Hypothalamus (tissue), 51 donors: ENCODE results near the gene RPGRIP1L.
A peak's percentile ranks its signal among the peaks of the same experiment; 100 is the strongest.

Experiments used
- DNase-seq, 51 donors: peaks; one replicate each; lab custom pipeline; 2025; lab: John Stamatoyannopoulos, UW

RPGRIP1L gene

DNA sequence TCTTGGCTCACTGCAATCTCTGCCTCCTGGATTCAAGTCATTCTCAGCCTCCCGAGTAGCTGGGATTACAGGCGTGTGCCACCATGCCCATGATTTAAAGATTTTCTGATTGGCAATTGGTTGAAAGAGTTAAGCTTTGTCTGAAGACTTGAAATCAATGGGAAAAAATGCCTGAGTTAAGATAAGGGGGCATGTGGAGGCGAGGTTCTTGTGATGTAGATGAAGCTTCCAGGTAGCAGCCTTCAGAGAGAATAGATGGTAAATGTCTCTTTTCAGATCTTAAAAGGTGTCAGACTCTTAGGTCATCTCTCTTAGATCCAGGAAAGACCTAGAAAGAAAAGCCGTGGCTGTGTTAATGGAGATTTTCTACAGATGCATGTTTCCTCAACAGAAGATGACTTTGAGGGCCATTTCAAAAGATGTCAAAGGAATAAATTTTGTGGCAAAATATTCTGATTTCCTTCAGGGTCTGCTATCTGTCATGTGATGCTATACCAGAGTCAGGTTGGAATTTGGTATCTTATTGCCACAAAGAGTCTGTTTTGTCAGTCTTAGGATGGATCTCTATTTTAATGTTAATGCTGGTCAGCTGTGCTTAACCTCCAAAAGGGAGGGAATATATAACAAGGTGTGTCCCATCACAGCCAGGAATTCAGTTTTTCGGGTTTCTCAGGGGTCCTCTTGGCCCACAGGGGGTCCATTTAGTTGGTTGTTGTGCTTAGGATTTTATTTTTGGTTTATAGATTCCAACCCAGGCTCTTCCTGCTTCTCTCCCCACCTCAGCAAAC lies 142.4 kb downstream of the RPGRIP1L start:
- no peak for DNase-seq

DNA sequence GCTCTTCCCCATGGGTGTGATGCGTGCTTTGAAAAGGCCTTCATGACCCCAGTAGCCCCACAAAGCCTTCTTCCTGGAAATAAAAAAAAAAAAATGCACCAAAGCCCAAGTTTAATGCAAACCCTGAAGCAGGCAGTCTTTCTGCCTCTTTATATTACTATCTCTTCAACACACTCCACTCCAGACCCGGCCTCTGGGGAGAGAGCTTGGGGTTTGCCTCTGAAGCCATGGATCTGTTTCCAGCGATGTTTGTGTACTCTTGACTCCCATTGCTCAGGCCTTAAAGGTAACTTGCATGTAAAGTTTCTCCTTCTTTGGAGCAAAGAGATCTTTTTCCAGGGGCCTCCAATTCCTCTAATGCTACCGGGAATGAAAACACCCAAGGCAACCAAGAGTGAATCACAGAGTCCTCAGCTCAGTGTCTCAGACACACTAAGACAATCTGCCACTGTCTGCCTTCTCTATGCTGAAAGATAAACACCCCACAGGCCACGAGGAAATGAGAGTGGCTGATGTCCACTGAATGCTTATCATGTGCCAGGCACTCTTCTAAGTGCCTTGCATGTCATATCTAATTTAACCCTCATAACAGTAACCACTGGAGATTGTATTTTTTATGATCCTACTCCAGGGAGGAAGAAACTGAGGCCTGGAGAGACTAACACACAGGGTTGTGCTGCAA lies 144.2 kb downstream of the RPGRIP1L start:
- DNase-seq, result no peak

DNA sequence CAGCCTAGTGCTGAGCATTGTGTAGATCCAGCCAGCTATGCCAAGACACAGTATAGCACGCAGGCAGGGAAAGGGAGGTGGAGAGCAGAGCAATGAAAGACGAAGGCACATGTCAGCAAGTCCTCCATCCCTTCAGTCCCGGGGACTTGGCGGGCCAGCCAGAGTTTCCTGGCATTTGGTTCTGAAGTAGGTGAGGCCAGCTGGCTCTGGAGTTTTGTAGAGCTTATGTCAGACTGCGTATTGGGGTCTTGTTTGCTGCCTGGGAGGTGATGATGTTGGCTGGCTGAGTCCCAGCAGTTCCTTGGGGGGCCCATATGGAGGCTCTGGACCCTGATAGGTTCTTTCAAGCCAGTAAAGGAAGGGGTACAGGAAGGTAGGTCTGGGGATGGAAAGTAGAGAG lies 144.9 kb downstream of the RPGRIP1L start:
- peak in 2 of 51 donors; percentile 4 to 7 for DNase-seq

DNA sequence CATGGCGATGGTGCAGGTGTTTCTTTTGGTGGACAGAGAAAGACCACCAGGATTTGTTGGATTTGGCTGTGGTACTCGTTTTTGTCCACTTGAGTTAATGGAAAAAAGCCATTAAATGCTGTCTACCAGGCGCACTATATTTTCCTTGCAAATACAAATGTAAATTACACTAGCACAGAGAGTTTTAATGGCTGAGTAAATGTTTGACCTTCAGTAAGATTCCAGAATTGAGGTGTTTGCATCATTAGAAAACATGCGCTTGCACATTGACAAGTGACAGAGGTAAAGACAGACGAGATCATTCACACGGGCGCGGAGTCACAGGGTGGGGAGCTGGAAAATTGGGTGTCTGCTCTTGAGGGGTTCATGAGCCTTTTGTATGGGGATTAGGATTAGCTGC lies 147.1 kb downstream of the RPGRIP1L start:
- DNase-seq, result no peak

DNA sequence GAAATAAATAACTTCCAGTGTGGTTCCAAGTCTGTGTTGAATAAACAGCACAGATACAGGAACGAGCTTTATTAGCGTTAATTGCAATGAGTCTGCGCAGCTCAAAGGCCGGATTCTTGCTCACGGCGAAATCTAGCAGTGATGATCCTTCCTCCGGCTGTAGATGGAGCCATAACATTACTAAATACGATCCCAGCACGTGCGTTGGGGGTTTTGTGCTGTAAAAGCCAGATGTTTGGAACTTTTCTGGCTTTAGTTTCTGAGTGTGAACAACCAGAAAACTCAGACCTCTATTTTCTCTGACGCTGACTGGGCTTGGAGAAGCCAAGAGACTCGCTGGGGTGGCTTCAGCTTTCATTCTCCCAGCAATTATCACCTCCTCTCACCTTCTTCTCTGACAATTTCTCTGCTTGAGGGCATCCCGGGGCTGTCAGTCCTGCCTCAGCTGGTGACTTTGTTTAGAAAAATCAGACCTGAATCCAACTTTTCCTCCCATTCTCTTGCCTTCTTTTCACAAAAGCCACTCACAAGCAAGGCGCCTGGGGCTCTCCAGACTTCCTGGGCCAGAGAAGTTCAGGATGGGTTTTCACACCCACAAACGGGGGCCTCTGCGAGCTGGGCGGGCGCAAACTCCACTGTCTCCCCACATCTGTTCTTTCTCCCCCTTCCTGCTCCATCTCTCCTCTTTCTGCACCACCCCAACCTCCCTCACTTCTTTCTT lies 153.5 kb downstream of the RPGRIP1L start:
- peak in 34 of 51 donors; percentile 4 to 75 (median 32) for DNase-seq
